ENCODE data around the gene MYOF.
"Not testable (repeated sequence)": the region's sequence is repeated elsewhere in the genome, so short reads cannot be mapped to it uniquely, and the experiment has no call there.

Gene MYOF

GRCh38 chr10:93475871-93476270 lies 6.3 kb downstream of the MYOF start:
- DNase-seq = no peak

DNA sequence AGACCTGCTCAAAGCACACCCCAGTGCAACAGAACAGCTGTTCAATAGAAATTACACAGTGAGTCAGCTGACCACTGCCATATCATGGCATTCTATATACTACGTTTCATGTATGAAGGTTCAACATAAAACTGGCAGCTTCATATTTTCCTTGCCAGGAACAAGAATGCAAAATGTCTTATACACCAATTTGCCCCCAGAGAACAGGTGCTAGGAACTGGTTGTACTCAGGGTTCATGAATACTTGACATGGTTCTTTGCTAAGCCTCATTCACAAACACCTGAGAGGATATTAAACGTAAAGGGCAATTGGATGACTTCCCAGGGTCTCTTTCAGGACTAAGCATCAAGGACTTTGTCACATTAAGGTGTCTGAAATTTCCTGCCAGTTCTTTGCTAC lies 6.9 kb downstream of the MYOF start:
- DNase-seq = no peak

GRCh38 chr10:93473804-93474472 lies 8.2 kb downstream of the MYOF start:
- DNase-seq = no peak

- no peak for DNase-seq
Observed at GRCh38 chr10:93473161-93473560, 9.0 kb downstream of the MYOF start.

GRCh38 chr10:93471110-93471651 lies 11.0 kb downstream of the MYOF start:
- DNase-seq = no peak

DNA sequence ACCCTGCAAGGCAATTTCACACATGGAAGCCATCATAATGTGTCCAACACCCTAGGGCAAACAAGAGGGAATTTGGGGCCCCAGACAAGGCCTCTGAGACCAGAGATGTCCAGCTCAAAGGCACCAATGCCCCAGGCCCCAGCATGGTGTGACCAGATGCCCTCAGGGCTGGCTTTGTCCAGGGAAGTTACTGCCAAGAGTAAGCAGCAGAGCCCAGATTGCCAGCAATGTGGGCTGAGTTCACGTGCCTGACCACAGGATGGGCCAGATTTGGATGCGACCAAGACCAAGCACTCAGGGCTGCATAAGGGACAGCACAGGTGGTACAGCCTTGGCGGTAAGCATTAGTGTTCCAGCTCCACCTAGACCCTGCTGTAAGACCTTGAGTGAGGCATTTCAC lies 12.7 kb downstream of the MYOF start:
- DNase-seq = no peak

GRCh38 chr10:93468461-93469213 lies 13.5 kb downstream of the MYOF start:
- no peak for DNase-seq

DNA sequence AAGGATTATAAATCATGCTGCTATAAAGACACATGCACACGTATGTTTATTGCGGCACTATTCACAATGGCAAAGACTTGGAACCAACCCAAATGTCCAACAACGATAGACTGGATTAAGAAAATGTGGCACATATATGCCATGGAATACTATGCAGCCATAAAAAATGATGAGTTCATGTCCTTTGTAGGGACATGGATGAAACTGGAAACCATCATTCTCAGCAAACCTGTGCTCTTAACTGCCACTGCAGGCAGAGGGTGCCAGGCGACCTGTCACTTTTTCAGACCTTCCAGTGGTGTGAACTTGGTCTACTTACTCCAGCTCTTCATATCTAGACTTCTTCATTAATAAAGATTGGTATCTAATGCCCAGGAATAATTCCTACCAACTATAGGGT lies 14.5 kb downstream of the MYOF start:
- DNase-seq = not testable (repeated sequence)

GRCh38 chr10:93465806-93466675 lies 16.1 kb downstream of the MYOF start:
- DNase-seq = peak; percentile 79

DNA sequence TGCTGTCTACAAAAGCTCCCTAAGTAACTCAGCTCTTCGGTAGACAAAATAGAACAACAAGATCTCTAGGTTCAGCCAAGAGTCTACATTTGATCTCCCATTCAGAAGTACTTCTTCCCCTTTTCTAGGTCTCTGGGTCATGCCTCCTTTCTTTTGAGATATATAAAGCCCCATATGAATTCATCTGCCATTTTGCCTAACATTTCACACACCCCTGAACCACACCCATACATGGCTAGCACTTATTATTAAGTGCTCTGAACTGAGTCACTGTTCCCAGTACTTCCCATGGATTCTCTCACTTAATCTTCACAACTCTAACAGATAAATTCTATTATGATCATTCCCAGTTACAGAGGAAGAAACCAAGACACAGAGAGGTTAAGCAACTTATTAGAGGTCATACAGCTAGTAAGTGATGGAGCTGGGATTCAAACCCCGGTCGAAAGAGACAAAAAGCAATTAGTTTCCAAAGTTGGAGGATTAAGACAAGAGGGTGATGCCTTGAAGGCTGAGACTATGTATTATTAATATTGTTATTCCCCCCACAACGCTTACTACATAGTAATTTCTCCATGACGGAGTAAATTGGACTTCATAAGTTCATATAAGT lies 17.3 kb downstream of the MYOF start:
- DNase-seq = no peak

DNA sequence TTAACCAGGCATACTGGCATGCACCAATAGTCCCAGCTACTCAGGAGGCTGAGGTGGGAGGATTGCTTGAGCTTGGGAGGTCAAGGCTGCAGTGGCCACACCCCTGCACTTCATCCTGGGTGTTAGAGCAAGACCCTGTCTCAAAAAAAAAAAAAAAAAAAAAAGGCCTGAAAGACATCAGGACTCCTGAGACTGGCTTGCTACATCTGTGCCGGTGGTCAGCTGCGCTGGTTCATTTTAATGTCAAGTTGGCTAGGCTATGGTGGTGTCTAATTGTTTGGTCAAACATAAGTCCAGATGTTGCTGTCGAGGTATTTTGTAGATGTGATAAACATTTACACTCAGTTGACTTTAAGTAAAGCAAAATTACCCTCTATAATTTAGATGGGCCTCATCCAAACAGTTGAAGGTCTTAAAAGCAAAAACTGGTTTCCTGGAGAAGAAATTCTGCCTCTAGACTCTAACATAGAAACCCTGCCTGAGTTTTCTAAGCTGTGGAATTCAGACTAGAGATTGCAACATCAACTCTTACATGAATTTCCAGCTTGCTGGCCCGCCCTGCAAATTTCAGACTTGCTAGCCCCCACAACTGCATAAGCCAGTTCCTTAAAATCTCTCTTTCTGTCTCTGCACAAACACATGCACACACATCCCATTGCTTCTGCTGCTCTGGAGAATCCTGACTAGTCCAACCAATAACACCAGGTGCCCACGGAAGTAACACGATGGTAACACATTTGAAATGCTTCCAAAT lies 18.2 kb downstream of the MYOF start:
- DNase-seq = no peak

DNA sequence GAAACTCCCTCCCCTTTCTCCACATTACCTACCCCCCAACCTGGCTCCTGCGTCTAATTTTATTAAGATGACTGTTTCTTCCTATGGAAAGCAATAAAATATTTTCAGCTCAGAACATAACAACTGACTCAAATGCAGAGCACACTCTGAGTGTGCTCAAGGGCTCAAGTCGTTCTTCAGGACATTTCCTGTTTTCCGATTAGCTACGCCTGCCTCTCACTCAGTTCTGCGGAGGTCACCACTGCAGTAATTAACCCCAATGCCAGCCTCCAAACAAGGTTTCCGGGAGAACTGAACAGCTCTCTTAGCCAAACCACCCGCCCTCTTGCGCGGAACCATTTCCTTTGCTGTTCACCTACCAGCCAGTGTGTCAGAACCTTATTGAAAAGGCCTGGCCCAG lies 19.3 kb downstream of the MYOF start:
- DNase-seq = no peak

- no peak for DNase-seq
Observed at GRCh38 chr10:93462371-93462770, 19.8 kb downstream of the MYOF start.

GRCh38 chr10:93461807-93462178 lies 20.3 kb downstream of the MYOF start:
- DNase-seq = no peak

GRCh38 chr10:93461109-93461806 lies 20.9 kb downstream of the MYOF start:
- no peak for DNase-seq

- DNase-seq = no peak
Observed at GRCh38 chr10:93459466-93459865, 22.7 kb downstream of the MYOF start.

DNA sequence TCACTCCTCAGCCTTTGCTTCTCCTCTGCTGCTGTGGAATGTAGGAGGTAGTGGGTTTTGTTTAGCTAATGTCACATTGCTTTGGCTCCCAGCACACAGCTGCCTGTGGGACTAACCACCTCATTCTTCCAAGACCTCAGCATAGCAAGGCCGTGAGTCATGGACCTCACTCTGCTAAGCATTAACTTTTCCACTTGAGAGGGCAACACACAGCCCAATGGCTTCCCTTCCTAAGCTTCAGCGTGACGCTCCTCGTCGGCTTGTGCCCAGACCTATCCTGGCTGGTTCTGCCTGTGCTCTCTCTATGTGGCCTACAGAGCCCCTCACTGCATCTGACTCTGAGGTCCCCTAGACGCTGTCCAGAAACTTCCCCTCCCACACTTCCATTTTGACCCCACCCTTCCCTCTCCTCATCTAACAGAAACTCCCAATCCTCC lies 23.3 kb downstream of the MYOF start:
- DNase-seq = peak; percentile 92

DNA sequence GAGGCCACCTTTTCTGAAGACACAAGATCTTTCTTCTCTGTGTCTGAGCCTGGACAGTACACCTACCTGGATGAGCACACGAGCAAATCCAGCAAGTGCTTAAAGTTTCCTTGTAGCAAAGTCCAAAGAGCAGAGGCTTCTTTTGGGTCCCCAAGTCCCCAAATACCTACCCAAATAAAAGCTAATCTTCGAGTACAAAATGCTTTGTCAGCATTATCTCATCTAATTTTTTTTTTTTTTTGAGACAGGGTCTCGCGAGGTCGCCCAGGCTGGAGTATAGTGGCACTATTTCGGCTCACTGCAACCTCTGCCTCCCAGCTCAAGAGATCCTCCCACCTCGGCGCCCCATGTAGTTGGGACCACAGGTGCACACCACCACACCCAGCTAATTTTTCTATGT lies 24.6 kb downstream of the MYOF start:
- no peak for DNase-seq

DNA sequence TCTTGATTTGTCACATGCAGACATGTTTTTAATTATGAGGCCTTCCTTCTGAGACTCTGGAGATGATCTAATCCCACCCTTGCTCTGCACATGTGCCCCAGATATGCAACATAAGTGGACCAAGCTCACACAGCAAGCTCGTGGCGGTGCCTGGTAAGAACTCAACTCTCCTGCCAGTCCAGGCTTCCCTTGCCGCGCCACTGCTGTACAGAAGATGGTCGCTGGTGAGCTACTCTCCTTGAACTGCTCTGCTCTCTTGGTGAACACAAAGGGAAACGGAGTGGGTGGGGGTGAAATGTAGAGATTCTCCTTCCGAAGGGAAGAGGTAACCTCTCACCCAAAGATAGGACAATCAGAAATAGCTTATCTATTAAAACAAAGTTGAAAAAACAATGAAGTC lies 25.7 kb downstream of the MYOF start:
- DNase-seq = no peak

DNA sequence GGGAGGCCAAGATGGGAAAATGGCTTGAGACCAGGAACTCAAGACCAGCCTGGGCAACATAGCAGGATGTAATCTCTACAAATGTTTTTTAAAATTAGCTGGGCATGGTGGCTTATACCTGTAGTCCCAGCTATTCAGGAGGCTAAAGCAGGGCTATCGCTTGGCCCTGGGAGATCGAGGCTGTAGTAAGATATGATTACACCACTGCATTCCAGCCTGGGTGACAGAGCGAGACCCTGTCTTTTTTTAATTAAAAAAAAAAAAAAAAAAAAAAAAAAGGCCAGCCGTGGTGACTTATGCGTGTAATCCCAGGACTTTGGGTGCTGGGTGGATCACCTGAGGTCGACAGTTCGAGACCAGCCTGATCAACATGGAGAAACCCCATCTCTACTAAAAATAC lies 27.4 kb downstream of the MYOF start:
- no peak for DNase-seq

- DNase-seq = no peak
Observed at GRCh38 chr10:93454146-93454545, 28.0 kb downstream of the MYOF start.

- no peak for DNase-seq
Observed at GRCh38 chr10:93452143-93452542, 30.0 kb downstream of the MYOF start.

Data from femur (tissue), 1 donor.